Neuronal stem cell (in vitro differentiated cells): ENCODE measurements around the gene TRIAP1.
"Not testable (repeated sequence)": the region's sequence is repeated elsewhere in the genome, so short reads cannot be mapped to it uniquely, and the experiment has no call there.

Experiments
- DNase-seq: peaks from one replicate; pipeline ENCODE4 v3.0.0-alpha.2; 2013; ENCODE audit warnings: low spot score
- H2AFZ ChIP-seq: one replicate; pipeline ENCODE4 v1.6.1; 2013; ENCODE audit warnings: mild to moderate bottlenecking, low read length, inconsistent platforms
- H2AK5ac ChIP-seq: 2 replicates; pipeline ENCODE4 v1.6.1; 2013; ENCODE audit warnings: low read depth, mild to moderate bottlenecking, inconsistent platforms, low read length, moderate library complexity, mixed read lengths
- H2BK120ac ChIP-seq: 2 replicates; pipeline ENCODE4 v1.6.1; 2013; ENCODE audit warnings: low read depth, mild to moderate bottlenecking, inconsistent platforms, low read length, moderate library complexity, mixed read lengths
- H2BK12ac ChIP-seq: one replicate; pipeline ENCODE4 v1.6.1; 2013; ENCODE audit warnings: low read length, inconsistent platforms
- H2BK15ac ChIP-seq: 2 replicates; pipeline ENCODE4 v1.6.1; 2013; ENCODE audit warnings: mild to moderate bottlenecking, low read length, inconsistent platforms, mixed read lengths
- H2BK5ac ChIP-seq: one replicate; pipeline ENCODE4 v1.6.1; 2013; ENCODE audit warnings: inconsistent platforms, mild to moderate bottlenecking, low read length, moderate library complexity
- H3K14ac ChIP-seq: one replicate; pipeline ENCODE4 v1.6.1; 2013; ENCODE audit warnings: low read length, inconsistent platforms
- H3K18ac ChIP-seq: 2 replicates; pipeline ENCODE4 v1.6.1; 2013; ENCODE audit warnings: low read length, inconsistent platforms
- H3K23ac ChIP-seq: 2 replicates; pipeline ENCODE4 v1.6.1; 2013; ENCODE audit warnings: low read depth, mild to moderate bottlenecking, mixed read lengths, low read length, inconsistent platforms; ENCODE audit not compliant: poor library complexity
- H3K27ac ChIP-seq: replicated peaks from 3 replicates; pipeline ENCODE4 v1.5.1; 2013; ENCODE audit warnings: low read length, inconsistent platforms
- H3K27me3 ChIP-seq, 3 experiments: 2 replicates each; pipeline ENCODE4 v1.6.1; 2013; ENCODE audit warnings: low read length in 3 of 3, mild to moderate bottlenecking in 2 of 3, inconsistent platforms in 1 of 3, low read depth in 1 of 3, mixed read lengths in 1 of 3, moderate library complexity in 1 of 3; ENCODE audit not compliant: control insufficient read depth in 3 of 3, insufficient read depth in 3 of 3
- H3K36me3 ChIP-seq, 2 donors: replicated peaks in 1 of 2; 2 replicates each; pipeline ENCODE4 v1.6.1; 2013; ENCODE audit warnings: low read length in 2 of 2; ENCODE audit not compliant: control insufficient read depth in 2 of 2, insufficient read depth in 2 of 2
- H3K4ac ChIP-seq: 2 replicates; pipeline ENCODE4 v1.6.1; 2013; ENCODE audit warnings: inconsistent platforms, mild to moderate bottlenecking, low read length, moderate library complexity
- H3K4me1 ChIP-seq, 2 donors: 1 replicate in 1 of 2; 2 replicates in 1 of 2; pipeline ENCODE4 v1.6.1; 2013; ENCODE audit warnings: low read length in 2 of 2, low read depth in 1 of 2; ENCODE audit not compliant: control insufficient read depth in 2 of 2, insufficient read depth in 1 of 2
- H3K4me2 ChIP-seq: one replicate; pipeline ENCODE4 v1.6.1; 2013; ENCODE audit warnings: mild to moderate bottlenecking, low read length, inconsistent platforms; ENCODE audit not compliant: insufficient read depth, poor library complexity, severe bottlenecking
- H3K4me3 ChIP-seq, 2 donors: 2 replicates each; pipeline ENCODE4 v1.5.1; 2013; ENCODE audit warnings: low read length in 2 of 2, mild to moderate bottlenecking in 2 of 2, inconsistent platforms in 1 of 2, moderate library complexity in 1 of 2
- H3K79me1 ChIP-seq: one replicate; pipeline ENCODE4 v1.6.1; 2013; ENCODE audit warnings: low read depth, mild to moderate bottlenecking, inconsistent platforms, low read length, moderate library complexity
- H3K9ac ChIP-seq: one replicate; pipeline ENCODE4 v1.6.1; 2013; ENCODE audit warnings: mild to moderate bottlenecking, low read depth, low read length, inconsistent platforms; ENCODE audit not compliant: poor library complexity
- H3K9me3 ChIP-seq, 2 donors: replicated peaks in 1 of 2; 2 replicates each; pipeline versions ENCODE3 to v1.6.1; 2013; ENCODE audit warnings: low read length in 2 of 2, mild to moderate bottlenecking in 2 of 2, inconsistent platforms in 1 of 2, low read depth in 1 of 2, mixed read lengths in 1 of 2, moderate library complexity in 1 of 2; ENCODE audit not compliant: control insufficient read depth in 2 of 2, insufficient read depth in 1 of 2
- H4K8ac ChIP-seq: one replicate; pipeline ENCODE4 v1.6.1; 2013; ENCODE audit warnings: low read depth, mild to moderate bottlenecking, inconsistent platforms, low read length, moderate library complexity
- H4K91ac ChIP-seq: one replicate; pipeline ENCODE4 v1.6.1; 2013; ENCODE audit warnings: low read length, low read depth, mild to moderate bottlenecking, inconsistent platforms; ENCODE audit not compliant: poor library complexity
- WGBS, 2 donors: extraction: QIAGEN DNeasy Blood & Tissue Kit; methylation state at CpG; one replicate each; pipeline ENCODE4 v1.1.7; 2013; ENCODE audit warnings: missing lambda C conversion rate in 2 of 2, mixed read lengths in 1 of 2; ENCODE audit not compliant: insufficient read length in 2 of 2, insufficient replicate concordance in 1 of 2; ENCODE audit errors: extremely low coverage in 2 of 2; 5-methylcytosine and 5-hydroxymethylcytosine counted together

TRIAP1 gene

DNA sequence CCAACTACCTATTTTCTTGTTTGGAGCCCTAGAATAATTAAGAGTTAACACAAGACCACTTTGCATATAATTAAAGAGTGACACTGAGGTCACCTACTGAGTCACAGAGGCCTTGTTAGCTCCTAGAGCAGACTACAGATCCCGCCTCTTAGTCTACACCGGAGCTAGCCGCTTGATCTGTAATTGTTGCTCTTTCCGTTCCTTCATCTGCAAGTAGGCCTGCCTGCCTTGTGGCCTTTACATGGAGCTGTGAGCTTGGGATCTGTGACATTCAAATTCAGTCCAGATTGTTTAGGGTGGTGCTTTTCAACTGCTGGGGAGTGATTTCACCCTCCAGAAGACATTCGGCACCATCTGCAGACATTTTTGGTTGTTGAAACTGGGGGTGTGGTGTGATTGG is 44.1 kb upstream of the TRIAP1 start:
- WGBS, 2 donors: no CpG with 5 or more reads among the region's 5 CpGs
- H3K27ac ChIP-seq: no peak overlapping the region
- peaks cover 2 to 7% of the 10 kb centered on the region in 2 donors for H3K4me1 ChIP-seq
- H4K8ac ChIP-seq: no peak overlapping the region
- no peak overlapping the region for H2BK15ac ChIP-seq
- H2BK12ac ChIP-seq: no peak overlapping the region
- no peak overlapping the region for H4K91ac ChIP-seq
- H2BK120ac ChIP-seq: no peak overlapping the region
- no peak for DNase-seq
- H2AK5ac ChIP-seq: no peak overlapping the region
- H3K23ac ChIP-seq: no peak overlapping the region
- no peak overlapping the region for H3K4me2 ChIP-seq
- no peak overlapping the region for H3K18ac ChIP-seq
- H3K9me3 ChIP-seq: peaks cover 0 to 2% of the 10 kb centered on the region in 2 donors
- peak overlapping the region in 1 of 2 donors; percentile 25 for H3K4me3 ChIP-seq
- no peaks in the 10 kb centered on the region for H3K79me1 ChIP-seq
- H3K14ac ChIP-seq: no peak overlapping the region
- no peak overlapping the region for H3K9ac ChIP-seq
- peaks cover 0 to 25% of the 10 kb centered on the region in 2 donors for H3K36me3 ChIP-seq
- H3K4ac ChIP-seq: no peak overlapping the region
- no peak overlapping the region for H2AFZ ChIP-seq
- H2BK5ac ChIP-seq: no peak overlapping the region
- H3K27me3 ChIP-seq: no peaks in the 10 kb centered on the region

DNA sequence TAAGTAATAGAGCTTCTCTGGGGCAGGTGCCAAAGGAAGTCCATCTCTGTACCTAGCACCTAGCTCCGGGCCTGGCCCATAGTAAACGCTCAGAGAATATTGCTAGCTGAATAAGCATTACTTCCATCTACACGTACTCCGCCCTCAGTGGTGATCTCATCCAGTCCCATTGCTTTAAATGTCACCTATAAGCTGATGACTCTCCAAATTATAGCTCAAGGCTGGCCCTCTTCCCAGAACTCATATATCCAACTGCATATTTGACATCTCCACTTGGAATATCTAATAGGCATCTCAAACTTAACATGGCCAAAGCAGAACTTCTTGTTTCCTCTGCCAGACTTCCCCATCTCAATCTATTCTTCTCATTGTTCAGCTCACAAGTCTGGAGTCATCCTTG is 42.8 kb upstream of the TRIAP1 start:
- H3K18ac ChIP-seq: no peak overlapping the region
- no CpG with 5 or more reads among the region's 4 CpGs for WGBS, 2 donors
- H3K9ac ChIP-seq: no peak overlapping the region
- no peak overlapping the region for H3K4me2 ChIP-seq
- H3K79me1 ChIP-seq: no peaks in the 10 kb centered on the region
- H3K4ac ChIP-seq: no peak overlapping the region
- no peak overlapping the region for H2BK12ac ChIP-seq
- no peak overlapping the region for H3K27ac ChIP-seq
- no peak overlapping the region for H4K8ac ChIP-seq
- no peak overlapping the region for H3K14ac ChIP-seq
- no peak overlapping the region for H2AK5ac ChIP-seq
- no peak overlapping the region for H2BK15ac ChIP-seq
- peaks cover 0 to 2% of the 10 kb centered on the region in 2 donors for H3K9me3 ChIP-seq
- H3K4me1 ChIP-seq: peaks cover 0 to 3% of the 10 kb centered on the region in 2 donors
- no peak overlapping the region for H2AFZ ChIP-seq
- no peak for DNase-seq
- H3K27me3 ChIP-seq: no peaks in the 10 kb centered on the region
- peaks cover 0 to 25% of the 10 kb centered on the region in 2 donors for H3K36me3 ChIP-seq
- H2BK5ac ChIP-seq: no peak overlapping the region
- no peak overlapping the region for H3K23ac ChIP-seq
- no peak overlapping the region for H3K4me3 ChIP-seq
- H4K91ac ChIP-seq: no peak overlapping the region
- no peak overlapping the region for H2BK120ac ChIP-seq

DNA sequence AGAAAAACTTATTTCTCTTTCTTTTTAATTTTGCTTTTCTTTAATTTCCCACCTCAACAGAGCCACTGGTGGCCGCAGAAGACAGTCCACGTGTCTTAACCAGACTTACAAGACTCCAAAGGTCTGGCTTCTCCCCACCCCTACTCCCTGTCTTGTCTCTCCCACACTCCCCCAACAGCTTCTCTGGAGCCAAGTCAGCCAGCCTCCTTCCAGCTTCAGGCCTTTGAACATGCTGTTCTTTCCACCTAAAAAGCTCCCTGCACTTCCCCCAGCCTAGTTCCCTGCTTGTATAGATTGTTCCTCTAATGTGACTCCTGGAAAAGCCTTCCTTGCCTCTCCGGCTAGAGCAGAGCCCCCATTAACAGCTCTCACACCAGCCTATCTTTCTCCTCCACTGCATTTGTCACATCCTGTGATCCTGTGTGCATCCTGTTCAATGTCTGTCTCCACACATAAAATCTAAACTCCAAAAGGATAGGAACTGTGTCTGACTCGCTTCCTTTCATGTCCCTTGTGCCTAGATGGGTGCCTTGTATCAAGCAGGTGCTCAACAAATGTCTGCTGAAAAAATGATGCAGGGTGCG is 42.0 kb upstream of the TRIAP1 start:
- Histone ChIP-seq H2AK5ac (no peak overlapping the region), H4K8ac (peak overlapping the region; percentile 23), H2BK12ac (no peak overlapping the region), H2BK5ac (no peak overlapping the region), H3K18ac (no peak overlapping the region), H3K27me3 (no peaks in the 10 kb centered on the region), H3K23ac (no peak overlapping the region), H3K9ac (no peak overlapping the region), H2AFZ (no peak overlapping the region), H3K27ac (no peak overlapping the region), H3K36me3 (peaks cover 0 to 25% of the 10 kb centered on the region in 2 donors), H3K4me1 (peaks cover 0 to 3% of the 10 kb centered on the region in 2 donors), H3K9me3 (peaks cover 0 to 2% of the 10 kb centered on the region in 2 donors), H3K4me2 (no peak overlapping the region), H3K4ac (no peak overlapping the region), H3K14ac (no peak overlapping the region), H2BK120ac (no peak overlapping the region), H3K79me1 (no peaks in the 10 kb centered on the region), H3K4me3 (no peak overlapping the region), H4K91ac (no peak overlapping the region), H2BK15ac (no peak overlapping the region)
- DNase-seq: no peak
- WGBS, 2 donors: no CpG with 5 or more reads among the region's 5 CpGs

DNA sequence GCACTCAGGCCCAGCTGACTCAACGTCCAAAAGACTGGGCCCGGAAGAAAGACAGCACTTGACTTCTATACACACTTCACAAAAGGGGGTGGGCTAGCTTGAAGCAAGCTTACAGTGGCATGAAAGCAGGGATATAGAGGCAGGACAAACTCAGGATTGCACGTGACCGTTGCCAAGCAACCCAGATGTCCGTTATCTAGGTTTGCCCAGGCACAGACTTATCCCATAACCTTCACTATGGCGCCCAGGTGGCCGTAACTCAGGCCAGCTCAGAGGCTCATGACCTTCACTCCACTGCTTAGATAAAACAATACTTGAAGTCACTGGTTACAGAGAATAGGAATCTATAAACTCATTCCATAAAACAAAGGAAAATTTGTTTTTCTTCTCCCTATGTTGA is 41.4 kb upstream of the TRIAP1 start:
- H3K27ac ChIP-seq, H3K23ac ChIP-seq, H3K14ac ChIP-seq, H3K4me2 ChIP-seq, H2BK12ac ChIP-seq, H2BK120ac ChIP-seq, H4K91ac ChIP-seq, DNase-seq, H4K8ac ChIP-seq, H3K27me3 ChIP-seq, H2BK5ac ChIP-seq, H3K79me1 ChIP-seq, H3K9ac ChIP-seq, H3K4me3 ChIP-seq, H2BK15ac ChIP-seq, H3K18ac ChIP-seq, H3K4ac ChIP-seq, H2AK5ac ChIP-seq, H3K4me1 ChIP-seq, H2AFZ ChIP-seq, H3K9me3 ChIP-seq: not testable (repeated sequence)
- H3K36me3 ChIP-seq: peaks cover 0 to 25% of the 10 kb centered on the region in 2 donors
- WGBS, 2 donors: no CpG with 5 or more reads among the region's 7 CpGs
